ENCODE measurements around the gene TBRG4. TPM values are rescaled to one million over a fixed set of nuclear protein-coding genes. Genes with fewer than 3 reads are reported as not detected.

The TBRG4 gene
- total RNA-seq, 1 donor, result 46.6 TPM

DNA sequence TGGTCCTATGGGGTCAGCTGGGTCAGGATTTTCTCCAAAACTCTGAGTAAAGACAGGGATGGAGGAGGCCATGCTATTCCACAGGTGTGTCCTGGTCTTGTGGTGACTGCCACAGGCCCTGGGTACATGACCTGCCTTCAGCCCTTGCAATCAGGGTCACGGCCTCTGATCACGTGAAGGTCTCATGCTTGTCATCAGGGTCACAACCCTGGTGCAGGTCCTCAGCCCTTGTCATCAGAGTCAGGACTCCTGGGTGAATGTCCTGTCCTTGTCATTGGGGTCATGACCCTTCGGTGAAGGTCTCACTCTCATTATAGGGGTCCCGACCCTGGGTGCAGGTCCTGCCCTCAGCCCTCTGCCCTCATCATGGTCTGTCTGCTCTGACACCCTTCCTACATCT, 21.9 kb upstream of the TBRG4 start:
- TF ChIP-seq, protein P1, sequence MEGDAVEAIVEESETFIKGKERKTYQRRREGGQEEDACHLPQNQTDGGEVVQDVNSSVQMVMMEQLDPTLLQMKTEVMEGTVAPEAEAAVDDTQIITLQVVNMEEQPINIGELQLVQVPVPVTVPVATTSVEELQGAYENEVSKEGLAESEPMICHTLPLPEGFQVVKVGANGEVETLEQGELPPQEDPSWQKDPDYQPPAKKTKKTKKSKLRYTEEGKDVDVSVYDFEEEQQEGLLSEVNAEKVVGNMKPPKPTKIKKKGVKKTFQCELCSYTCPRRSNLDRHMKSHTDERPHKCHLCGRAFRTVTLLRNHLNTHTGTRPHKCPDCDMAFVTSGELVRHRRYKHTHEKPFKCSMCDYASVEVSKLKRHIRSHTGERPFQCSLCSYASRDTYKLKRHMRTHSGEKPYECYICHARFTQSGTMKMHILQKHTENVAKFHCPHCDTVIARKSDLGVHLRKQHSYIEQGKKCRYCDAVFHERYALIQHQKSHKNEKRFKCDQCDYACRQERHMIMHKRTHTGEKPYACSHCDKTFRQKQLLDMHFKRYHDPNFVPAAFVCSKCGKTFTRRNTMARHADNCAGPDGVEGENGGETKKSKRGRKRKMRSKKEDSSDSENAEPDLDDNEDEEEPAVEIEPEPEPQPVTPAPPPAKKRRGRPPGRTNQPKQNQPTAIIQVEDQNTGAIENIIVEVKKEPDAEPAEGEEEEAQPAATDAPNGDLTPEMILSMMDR (IDR thresholded peaks at IDR 0.05; ENCODE audit: insufficient read depth, low read length), result no peak
- no peak for DNase-seq (ENCODE audit: low read depth)
- no peak overlapping the region for H3K4me3 ChIP-seq (ENCODE audit: low read depth, low read length)

DNA sequence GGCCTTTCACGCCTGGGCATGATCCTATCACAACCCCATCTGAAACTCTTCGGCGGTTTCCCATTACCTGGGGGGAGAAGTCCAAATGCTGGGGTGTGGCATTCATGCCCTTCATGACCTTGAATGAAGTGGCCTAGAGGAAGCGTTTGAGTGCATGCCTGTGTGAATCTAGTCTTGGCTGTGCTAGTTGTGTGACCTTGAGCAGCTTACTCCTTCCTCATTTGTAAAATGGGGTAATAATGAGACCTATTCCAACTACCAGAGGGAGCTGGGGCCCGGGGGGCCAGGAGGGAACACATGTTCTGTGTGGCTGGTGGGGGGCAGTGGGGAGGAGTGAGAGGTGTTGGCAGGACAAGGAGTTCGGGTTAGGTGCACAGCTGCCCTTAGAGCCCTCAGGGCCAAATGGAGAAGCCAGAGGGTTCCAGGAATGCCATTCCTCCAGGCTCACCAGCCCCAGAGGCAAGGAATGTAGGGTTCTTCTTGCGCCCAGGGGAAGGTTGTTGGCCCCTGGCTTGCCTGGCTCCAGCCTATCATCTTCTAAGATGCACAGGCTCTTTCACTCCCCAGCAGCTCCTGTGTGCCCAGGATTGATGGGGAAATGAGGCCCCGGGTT, 21.3 kb upstream of the TBRG4 start:
- no peak for DNase-seq (ENCODE audit: low read depth)
- TF ChIP-seq, protein P1 (IDR thresholded peaks at IDR 0.05; ENCODE audit: insufficient read depth, low read length), result no peak
- no peak overlapping the region for H3K4me3 ChIP-seq (ENCODE audit: low read depth, low read length)

- TF ChIP-seq, protein P1 (IDR thresholded peaks at IDR 0.05; ENCODE audit: insufficient read depth, low read length), result no peak
- H3K4me3 ChIP-seq (ENCODE audit: low read depth, low read length), result no peak overlapping the region
- DNase-seq (ENCODE audit: low read depth), result no peak
Measured at GRCh38 chr7:45131891-45132290, 20.4 kb upstream of the TBRG4 start.

DNA sequence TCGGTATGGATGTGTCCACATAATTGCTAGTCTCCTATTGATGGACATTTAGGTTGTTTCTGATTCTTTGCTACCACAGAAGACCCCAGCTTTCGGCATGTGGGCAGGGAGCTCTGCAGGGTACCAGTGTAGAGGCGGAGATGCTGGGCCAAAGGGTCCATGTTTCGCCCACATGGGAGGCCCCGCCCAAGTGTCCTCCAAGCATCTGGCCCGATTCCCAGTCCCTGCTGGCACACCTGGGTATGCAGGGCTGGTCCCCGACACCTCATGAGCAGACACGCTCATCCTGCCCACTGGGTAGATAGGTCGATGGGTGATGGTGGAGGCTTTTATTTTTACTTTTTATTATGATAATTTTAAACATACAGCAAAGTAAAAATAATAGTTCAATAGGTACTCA, 19.4 kb upstream of the TBRG4 start:
- TF ChIP-seq, protein P1 (IDR thresholded peaks at IDR 0.05; ENCODE audit: insufficient read depth, low read length), result no peak
- DNase-seq (ENCODE audit: low read depth), result no peak
- no peak overlapping the region for H3K4me3 ChIP-seq (ENCODE audit: low read depth, low read length)

DNA sequence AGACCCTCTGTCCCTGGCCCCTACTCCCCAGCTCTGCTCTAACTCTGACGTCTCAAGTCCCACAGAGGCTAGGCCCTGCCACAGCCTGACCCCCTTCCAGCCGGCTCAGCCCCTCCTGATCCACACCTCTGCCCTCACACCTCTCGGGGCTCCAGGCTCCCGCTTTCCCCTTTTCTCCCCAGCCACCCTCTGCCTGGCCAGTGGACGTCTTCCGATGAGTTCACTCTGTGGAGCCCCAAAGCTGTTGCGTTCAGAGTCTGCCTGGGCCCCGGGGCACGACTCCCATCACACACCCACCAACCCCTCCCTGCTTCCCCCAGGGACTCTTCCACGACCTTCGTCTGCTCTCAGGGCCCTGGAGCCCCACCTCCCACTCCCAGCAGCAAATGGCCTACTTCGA, 18.4 kb upstream of the TBRG4 start:
- no peak for DNase-seq (ENCODE audit: low read depth)
- TF ChIP-seq, protein P1 (IDR thresholded peaks at IDR 0.05; ENCODE audit: insufficient read depth, low read length), result no peak
- no peak overlapping the region for H3K4me3 ChIP-seq (ENCODE audit: low read depth, low read length)

DNA sequence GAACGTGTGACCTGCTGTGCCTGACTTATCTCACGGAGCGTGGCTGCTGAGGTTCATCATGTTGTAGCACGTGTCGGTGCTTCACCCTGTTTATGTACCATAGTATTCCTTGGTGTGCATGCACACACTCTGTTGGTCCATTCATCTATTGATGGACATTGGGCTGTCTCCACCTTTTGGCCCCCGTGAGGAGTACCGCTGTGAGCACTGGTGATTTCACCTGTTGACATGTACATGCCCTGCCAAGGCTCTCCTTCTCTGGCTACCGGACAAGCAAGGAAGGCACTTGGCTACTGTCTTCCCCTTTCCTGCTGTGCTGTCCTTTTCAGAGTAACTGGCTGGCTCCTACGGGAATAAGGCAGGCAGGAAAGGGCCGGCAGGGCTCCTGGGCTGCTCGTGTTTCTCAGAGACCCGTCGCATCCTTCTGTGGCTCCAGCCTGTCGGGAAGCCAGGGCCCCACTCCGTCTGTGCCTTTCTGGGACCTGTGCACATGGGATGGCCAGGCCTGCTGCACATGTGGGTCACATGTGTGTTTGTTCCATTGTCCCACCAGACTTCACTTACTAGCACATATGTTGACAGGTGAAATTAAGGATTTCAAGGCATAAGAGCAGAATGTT, 17.8 kb upstream of the TBRG4 start:
- TF ChIP-seq, protein P1 (IDR thresholded peaks at IDR 0.05; ENCODE audit: insufficient read depth, low read length), result no peak
- no peak for DNase-seq (ENCODE audit: low read depth)
- H3K4me3 ChIP-seq (ENCODE audit: low read depth, low read length), result no peak overlapping the region

GRCh38 chr7:45126920-45127319, 15.4 kb upstream of the TBRG4 start:
- DNase-seq (ENCODE audit: low read depth), result no peak
- TF ChIP-seq, protein P1 (IDR thresholded peaks at IDR 0.05; ENCODE audit: insufficient read depth, low read length), result no peak
- no peak overlapping the region for H3K4me3 ChIP-seq (ENCODE audit: low read depth, low read length)
